Vagina (tissue), 2 donors: ENCODE measurements around the gene ATOSB.

Experiments used
- POLR2AphosphoS5 ChIP-seq, 2 donors: sonication (generic); formaldehyde crosslinking; IDR thresholded peaks; one replicate each; pipeline ENCODE4 v1.9.0; 2017; ENCODE audit warnings: antibody characterized with exemption in 2 of 2, mild to moderate bottlenecking in 2 of 2, low read depth in 1 of 2; ENCODE audit not compliant: insufficient read depth in 1 of 2
- TF ChIP-seq, protein P1 (sequence below), 3 experiments: fragments of 450-650 bp in 2 of 3; fragments of 200-600 bp in 1 of 3; sonication (generic) in 1 of 3; IDR thresholded peaks; one replicate each; pipeline ENCODE4 v1.5.1; 2017 to 2019; ENCODE audit warnings: antibody characterized with exemption in 3 of 3, mild to moderate bottlenecking in 2 of 3, moderate library complexity in 2 of 3

DNA sequence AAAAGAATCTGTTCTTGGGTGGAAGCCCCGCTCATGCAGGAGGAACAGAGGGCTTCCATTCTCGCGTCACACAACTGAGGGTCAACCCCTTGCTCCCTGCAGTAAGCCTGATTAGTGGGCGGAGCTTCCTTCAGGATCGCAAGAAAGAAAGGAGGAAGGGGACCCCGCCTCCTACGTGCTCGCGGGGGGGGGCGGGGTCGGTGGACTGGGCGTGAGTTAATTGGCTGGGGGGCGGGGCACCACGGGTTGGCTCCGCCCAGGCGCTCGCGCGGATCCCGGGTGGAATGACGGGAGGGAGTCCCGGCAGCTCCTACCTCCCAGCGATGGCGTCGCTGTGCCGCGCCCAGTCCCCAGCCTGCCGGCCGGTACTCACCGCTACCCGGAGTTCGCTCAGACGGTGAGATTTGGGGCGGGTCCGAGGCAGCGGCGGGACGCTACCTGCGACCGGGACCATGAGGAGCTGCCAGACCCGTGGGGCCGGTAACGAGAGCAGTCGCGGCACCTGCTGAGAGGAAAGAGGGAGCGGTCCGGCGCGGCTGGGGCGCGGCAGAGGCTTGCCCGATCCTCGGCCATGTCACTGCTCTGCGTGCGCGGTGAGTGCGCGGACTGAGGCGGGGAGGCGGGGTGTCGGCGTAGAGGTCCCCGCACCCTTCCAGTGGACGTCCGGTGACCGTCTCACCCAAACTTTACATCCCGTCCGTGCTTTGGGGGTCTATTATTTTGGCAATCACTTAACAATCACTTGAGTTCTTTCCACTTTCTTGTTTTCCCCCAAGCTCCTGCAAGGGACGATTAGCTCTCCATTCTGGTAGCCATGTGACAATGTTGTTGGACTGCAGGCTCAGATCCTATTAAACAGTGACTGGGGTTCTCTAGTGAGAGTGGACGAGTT, 46.3 kb upstream of the ATOSB start, which contains the start of gene UNC13B:
- TF ChIP-seq, protein P1, sequence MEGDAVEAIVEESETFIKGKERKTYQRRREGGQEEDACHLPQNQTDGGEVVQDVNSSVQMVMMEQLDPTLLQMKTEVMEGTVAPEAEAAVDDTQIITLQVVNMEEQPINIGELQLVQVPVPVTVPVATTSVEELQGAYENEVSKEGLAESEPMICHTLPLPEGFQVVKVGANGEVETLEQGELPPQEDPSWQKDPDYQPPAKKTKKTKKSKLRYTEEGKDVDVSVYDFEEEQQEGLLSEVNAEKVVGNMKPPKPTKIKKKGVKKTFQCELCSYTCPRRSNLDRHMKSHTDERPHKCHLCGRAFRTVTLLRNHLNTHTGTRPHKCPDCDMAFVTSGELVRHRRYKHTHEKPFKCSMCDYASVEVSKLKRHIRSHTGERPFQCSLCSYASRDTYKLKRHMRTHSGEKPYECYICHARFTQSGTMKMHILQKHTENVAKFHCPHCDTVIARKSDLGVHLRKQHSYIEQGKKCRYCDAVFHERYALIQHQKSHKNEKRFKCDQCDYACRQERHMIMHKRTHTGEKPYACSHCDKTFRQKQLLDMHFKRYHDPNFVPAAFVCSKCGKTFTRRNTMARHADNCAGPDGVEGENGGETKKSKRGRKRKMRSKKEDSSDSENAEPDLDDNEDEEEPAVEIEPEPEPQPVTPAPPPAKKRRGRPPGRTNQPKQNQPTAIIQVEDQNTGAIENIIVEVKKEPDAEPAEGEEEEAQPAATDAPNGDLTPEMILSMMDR (IDR thresholded peaks at IDR 0.05): peak in 1 of 3 experiments; percentile 20
- peak; percentile 64 to 90 for TF ChIP-seq POLR2AphosphoS5 (IDR thresholded peaks at IDR 0.05; ENCODE audit: insufficient read depth in 1 of 2, low read depth in 1 of 2)
